Lung (tissue), 12 donors: ENCODE measurements around the gene FAM217A. TPM values are rescaled to one million over a fixed set of nuclear protein-coding genes. Genes with fewer than 3 reads are reported as not detected.

Experiments
- ATAC-seq: fragments of 200-7000 bp; cut with Tn5 transposase; one replicate; pipeline ENCODE4 v1.9.1; 2020; ENCODE audit warnings: moderate number of reproducible peaks; ENCODE audit not compliant: insufficient read depth, low FRiP score
- DNase-seq, 3 donors: peaks; one replicate each; pipeline ENCODE4 v3.0.0-alpha.2; 2013 to 2017
- H3K27ac ChIP-seq, 2 donors: one replicate each; pipeline ENCODE4 v1.5.1; 2013; ENCODE audit warnings: mild to moderate bottlenecking in 2 of 2, moderate library complexity in 2 of 2, control low read depth in 1 of 2, inconsistent platforms in 1 of 2, low read depth in 1 of 2, low read length in 1 of 2
- H3K27me3 ChIP-seq, 3 donors: one replicate each; pipeline ENCODE4 v1.5.1; 2013; ENCODE audit warnings: low read length in 2 of 3; ENCODE audit not compliant: control insufficient read depth in 3 of 3, insufficient read depth in 3 of 3
- H3K36me3 ChIP-seq, 4 donors: one replicate each; pipeline ENCODE4 v1.5.1; 2013; ENCODE audit warnings: low read length in 4 of 4, mild to moderate bottlenecking in 1 of 4, moderate library complexity in 1 of 4; ENCODE audit not compliant: control insufficient read depth in 4 of 4, insufficient read depth in 4 of 4
- H3K4me1 ChIP-seq, 5 donors: one replicate each; pipeline ENCODE4 v1.5.1; 2013; ENCODE audit warnings: low read length in 5 of 5, mild to moderate bottlenecking in 2 of 5, moderate library complexity in 1 of 5; ENCODE audit not compliant: control insufficient read depth in 5 of 5, insufficient read depth in 5 of 5
- H3K4me3 ChIP-seq: one replicate; pipeline ENCODE4 v1.5.1; 2013; ENCODE audit warnings: mild to moderate bottlenecking, control low read depth, moderate library complexity
- H3K9ac ChIP-seq, 2 donors: one replicate each; pipeline ENCODE4 v1.5.1; 2013; ENCODE audit warnings: low read length in 2 of 2, control low read depth in 1 of 2; ENCODE audit not compliant: insufficient read depth in 1 of 2
- H3K9me3 ChIP-seq, 4 donors: one replicate each; pipeline ENCODE4 v1.5.1; 2013; ENCODE audit warnings: low read length in 3 of 4, mild to moderate bottlenecking in 1 of 4, moderate library complexity in 1 of 4; ENCODE audit not compliant: control insufficient read depth in 4 of 4, insufficient read depth in 3 of 4
- CTCF ChIP-seq: IDR thresholded peaks from 2 replicates; pipeline ENCODE4 v1.5.1; 2012; ENCODE audit warnings: mild to moderate bottlenecking; ENCODE audit errors: control extremely low read depth, extremely low read depth
- WGBS, 2 donors: extraction: QIAGEN DNeasy Blood & Tissue Kit; methylation state at CpG; one replicate each; pipeline ENCODE4 v1.1.7; 2013; 5-methylcytosine and 5-hydroxymethylcytosine counted together
- polyA plus RNA-seq, 2 donors: library from polyadenylated mRNA; stranded (reverse); fragments of 200-250 nt; gene quantifications; one replicate each; pipeline ENCODE4 v1.2.1, GENCODE V29; 2013
- total RNA-seq, 2 donors: library from RNA; depleted of rRNA in 1 of 2; stranded (reverse); fragments of >200 nt in 1 of 2; gene quantifications; one replicate each; pipeline ENCODE4 v1.2.1, GENCODE V29; 2014 to 2021
- donor health status: control.
- donor health status: control.
- donor health status: Bipolar disorder and iron deficiency.
- donor health status: healthy.
- donor health status: DM: yes; HTN: yes; CAD: no.

The FAM217A gene
- total and polyA plus RNA-seq, 4 donors, result not detected

GRCh38 chr6:4018924-4019236 is 60.1 kb downstream of the FAM217A start:
- Histone ChIP-seq H3K27me3 (no peaks in the 10 kb centered on the region), H3K27ac (peak overlapping the region; percentile 96 to 99), H3K4me1 (peaks cover 0 to 30% (median 20%) of the 10 kb centered on the region in 5 donors), H3K9ac (peak overlapping the region in 1 of 2 donors; percentile 57), H3K4me3 (peak overlapping the region; percentile 95), H3K36me3 (no peaks in the 10 kb centered on the region), H3K9me3 (no peaks in the 10 kb centered on the region)
- WGBS, 2 donors, result 0% methylated on average over 8 of the region's 8 CpGs
- no peak for DNase-seq
- no peak for TF ChIP-seq CTCF
- no peak for ATAC-seq

Other genes with a start within 250 kb of the FAM217A start
- gene FAM50B, start 229.8 kb downstream of the FAM217A start, total RNA-seq, result 10 to 100 TPM; 11.3 to 15.8 TPM
- gene FAM50B, start 229.8 kb downstream of the FAM217A start, polyA plus RNA-seq, result 10 to 100 TPM in 1 of 2 donors, 1 to 10 TPM in 1; 7.1 to 11.2 TPM
- 10 to 100 TPM; 42.6 to 68.0 TPM for gene ECI2, start 56.4 kb upstream of the FAM217A start, total RNA-seq
- 10 to 100 TPM; 18.9 to 27.6 TPM for gene ECI2, start 56.4 kb upstream of the FAM217A start, polyA plus RNA-seq